ENCODE data around the gene POP5. TPM values are rescaled to one million over a fixed set of nuclear protein-coding genes. Genes with fewer than 3 reads are reported as not detected.
"Not testable (repeated sequence)": the region's sequence is repeated elsewhere in the genome, so short reads cannot be mapped to it uniquely, and the experiment has no call there.

Gene POP5
- total RNA-seq, 2 donors from 2014 or later, result 27.9 to 34.3 TPM

DNA sequence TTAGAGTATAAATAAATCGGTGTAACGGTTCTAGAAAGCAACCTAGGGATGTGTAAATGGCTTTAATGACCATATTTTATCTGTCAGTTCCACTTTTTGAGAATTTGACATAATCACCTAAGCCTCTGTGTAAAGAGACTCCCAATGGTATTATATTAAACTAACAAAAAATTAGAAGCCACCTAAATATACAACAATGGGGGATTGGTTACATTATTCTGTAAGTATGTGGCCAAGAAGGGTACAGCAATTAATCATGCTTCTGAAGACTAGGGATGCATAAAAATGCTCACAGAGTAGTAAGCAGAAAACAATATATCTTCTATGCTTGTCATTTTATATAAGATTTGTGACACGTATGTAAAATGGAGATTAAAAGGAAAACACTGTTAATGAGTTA is 36.5 kb downstream of the POP5 start:
- ATAC-seq (no peak), DNase-seq (no peak)
- intact Hi-C loops (cut with DNase I), result no loop called here

DNA sequence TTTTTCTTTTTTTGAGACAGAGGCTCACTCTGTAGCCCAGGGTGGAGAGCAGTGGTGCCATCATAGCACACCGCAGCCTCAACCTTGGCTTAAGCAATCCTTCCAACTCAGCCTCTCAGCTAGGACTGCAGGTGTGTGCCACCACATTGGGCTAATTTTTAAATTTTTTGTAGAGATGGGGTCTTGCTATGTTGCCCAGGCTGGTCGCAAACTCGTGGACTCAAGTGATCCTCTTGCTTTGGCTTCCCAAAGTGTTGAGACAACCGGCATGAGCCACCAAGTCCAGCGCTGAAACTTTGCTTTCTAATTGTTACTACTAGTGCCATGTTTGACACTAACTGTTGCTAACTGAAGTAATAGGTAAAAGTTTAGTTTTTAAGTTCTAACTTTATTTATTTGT is 39.0 kb downstream of the POP5 start:
- ATAC-seq, result no peak
- intact Hi-C loops (cut with DNase I), result no loop called here
- DNase-seq, result no peak

GRCh38 chr12:120540445-120540844 is 40.8 kb downstream of the POP5 start:
- ATAC-seq (peak; percentile 42 to 73), DNase-seq (no peak)
- intact Hi-C loops (cut with DNase I), result no loop called here

GRCh38 chr12:120539303-120539702 is 41.9 kb downstream of the POP5 start:
- DNase-seq (no peak), ATAC-seq (peak in 1 of 2 donors; percentile 36)
- intact Hi-C loops (cut with DNase I), result no loop called here

DNA sequence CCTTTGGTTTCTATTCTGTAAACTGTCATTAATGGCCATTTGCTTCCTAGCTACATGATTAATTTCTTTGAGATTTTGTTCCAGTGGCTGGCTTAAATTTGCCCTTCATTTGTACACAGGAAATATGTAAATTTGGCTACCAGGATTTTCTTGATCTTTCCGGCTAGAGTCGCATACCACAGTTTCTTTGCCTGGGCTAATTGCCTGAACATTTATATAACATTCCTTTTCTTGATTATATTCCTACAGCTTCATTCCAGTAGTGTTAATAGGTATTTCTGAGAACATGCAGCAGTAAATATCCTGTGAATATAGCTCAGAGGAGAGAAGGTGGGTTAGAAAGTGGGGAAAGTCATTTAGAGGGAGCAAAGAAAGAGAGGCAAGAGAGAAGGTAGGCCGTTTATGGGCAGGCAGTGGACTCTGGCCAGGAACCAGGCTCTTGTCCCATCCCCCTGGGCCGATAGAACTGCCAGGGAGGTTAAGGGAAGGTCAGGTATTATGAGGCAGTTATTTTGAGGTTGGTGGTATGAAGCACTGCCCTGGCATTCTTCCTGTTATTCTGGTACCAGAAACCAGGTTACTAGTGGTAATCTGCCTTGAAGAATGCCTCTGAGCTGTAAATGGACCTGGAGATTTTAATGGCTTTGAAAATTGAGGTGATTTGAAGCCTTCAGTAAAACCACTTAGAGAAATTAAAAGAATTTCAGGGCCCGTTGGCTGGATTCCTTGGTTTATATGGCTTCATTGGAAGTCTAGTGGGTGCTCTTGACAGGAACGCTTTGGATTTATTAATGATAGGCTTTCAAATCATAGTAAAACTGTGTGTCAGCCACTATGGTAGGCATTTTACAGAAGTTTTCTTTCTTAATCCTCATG is 42.7 kb downstream of the POP5 start:
- DNase-seq, result peak; percentile 74

DNA sequence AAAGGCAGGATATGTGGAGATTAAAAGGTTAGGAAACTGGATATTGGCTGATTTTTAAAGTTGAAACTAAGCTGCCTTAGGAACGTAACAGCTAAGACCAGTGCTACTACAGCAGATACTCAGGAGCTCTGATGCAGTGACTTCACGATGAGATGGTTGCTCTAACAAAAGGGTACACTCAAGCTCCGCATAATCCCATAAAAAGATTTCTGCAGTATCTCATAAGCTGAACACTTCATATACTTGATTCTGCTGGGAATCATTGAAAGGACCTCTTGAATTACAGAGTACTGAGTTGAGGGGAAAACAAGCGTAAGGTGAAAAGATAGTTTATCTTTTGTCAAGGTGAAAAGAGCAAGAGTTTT is 43.4 kb downstream of the POP5 start:
- no peak for DNase-seq
- intact Hi-C loops (cut with DNase I), result no loop called here
- no peak for ATAC-seq

More for the DNA sequence above, 42.7 kb downstream of the POP5 start:
- ATAC-seq, result peak; percentile 69 to 71
- intact Hi-C loops (cut with DNase I), result no loop called here

DNA sequence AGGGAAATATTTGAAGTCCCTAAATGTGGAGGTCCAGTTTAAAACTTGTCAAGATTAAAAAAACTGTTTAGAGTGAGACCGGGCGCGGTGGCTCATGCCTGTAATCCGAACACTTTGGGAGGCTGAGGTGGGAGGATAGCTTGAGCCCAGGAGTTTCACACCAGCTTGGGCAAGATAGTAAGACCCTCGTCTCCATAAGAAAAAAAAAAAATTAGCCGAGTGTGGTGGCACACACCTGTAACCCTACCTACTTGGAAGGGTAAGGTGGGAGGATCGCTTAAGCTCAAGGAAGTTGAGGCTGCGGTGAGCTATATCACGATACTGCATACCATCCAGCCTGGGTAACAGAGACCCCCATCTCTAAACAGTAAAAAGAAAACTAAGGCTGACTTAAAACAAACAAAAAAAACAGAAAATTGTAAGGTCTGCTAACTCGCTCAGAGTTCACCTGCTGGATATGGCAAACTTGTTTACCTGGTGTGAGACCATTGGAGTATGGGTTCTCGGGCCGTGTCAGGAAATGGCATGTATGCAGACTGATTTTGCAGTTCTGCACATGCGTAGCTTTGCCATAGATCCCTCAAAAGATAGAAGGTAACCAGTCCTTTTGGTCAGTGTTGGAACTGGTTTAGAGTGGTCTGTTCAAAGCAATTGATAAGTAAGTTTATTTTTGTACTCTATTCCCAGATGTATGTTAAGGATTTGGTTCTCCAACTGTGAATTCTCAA is 45.0 kb downstream of the POP5 start:
- DNase-seq (no peak), ATAC-seq (no peak)
- intact Hi-C loops (cut with DNase I), result no loop called here

DNA sequence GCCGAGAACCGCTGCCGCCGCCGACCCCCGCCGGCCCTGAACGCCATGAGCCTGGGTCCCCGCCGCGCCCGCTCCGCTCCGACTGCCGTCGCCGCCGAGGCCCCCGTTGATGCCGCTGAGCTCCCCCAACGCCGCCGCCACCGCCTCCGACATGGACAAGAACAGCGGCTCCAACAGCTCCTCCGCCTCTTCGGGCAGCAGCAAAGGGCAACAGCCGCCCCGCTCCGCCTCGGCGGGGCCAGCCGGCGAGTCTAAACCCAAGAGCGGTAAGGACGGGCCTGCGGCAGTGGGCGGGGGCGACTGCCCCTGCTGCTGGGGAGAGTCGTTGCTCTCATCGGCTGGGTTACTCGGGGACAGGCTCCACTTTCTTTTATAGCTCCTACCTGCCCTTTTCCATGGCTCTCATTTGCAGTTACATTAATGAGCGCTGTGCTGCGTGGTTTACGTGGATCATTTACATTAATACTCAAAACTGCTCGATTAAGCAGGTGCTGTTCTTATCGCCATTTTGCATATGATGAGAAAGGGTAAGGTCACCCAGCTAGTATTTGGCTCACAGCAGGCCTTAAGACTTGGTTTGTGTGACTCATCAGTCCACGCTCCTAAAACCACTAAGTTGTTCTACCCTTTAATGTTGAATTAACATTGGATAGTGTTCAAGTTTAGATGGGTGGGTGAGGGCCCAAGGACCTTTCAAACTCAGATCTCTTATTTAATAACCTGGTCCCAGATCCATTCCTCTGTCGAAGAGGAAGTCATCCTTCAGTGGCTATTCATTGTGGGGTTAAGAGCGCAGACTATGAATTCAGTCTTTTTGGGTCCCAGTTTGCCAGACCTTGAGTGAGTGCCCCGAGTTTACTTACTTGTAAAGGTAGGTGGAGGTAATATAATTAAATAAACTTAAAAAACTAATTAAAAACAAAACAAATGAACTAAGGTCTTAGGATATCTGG is 46.2 kb downstream of the POP5 start:
- intact Hi-C loops (cut with DNase I), result no loop called here
- ATAC-seq, result peak; percentile 55 to 61
- DNase-seq, result peak; percentile 49

DNA sequence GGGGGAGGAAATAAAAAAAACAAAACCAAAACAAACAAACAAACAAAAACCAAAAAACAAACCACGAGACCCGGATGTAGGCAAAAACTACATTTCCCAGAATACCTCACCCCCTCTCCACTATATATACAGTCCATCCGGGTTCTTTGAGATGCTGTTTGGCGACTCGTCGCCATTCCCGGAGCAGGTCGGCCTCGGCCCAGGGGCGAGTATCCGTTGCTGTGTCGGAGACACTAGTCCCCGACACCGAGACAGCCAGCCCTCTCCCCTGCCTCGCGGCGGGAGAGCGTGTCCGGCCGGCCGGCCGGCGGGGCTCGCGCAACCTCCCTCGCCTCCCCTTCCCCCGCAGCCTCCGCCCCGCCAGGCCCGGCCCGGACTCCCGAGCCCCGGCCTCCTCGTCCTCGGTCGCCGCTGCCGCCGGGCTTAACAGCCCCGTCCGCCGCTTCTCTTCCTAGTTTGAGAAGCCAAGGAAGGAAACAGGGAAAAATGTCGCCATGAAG is 46.9 kb downstream of the POP5 start, which contains the start of gene RNF10:
Gene RNF10 (plus strand): TSS at position 154 of the 500 bp plus-strand sequence. CDS start 456 bp downstream, outside the sequence.
- intact Hi-C loops (cut with DNase I), result no loop called here

DNA sequence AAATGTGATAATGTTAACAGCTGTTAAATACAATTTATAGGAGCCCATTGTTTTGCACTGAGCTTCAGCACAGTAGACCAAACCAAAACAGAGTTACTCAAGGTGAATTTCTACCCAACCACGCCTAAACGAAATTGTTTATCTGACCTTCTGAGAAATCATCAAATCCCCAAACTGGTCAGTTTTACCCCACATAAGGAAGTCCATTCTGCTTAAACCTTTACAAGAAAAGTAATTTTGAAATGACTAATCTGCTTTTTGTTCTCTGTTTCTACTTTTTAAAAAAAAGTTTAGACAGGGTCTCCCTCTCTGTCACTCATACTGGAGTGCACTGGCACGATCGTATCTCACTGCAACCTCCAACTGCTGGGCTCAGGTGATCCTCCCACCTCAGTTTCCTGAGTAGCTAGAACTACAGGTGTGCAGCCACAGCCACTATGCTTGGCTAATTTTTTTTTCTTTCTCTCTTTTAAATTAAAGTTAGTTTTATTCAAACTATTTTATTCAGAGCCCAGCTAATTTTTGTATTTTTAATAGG is 48.4 kb downstream of the POP5 start:
- intact Hi-C loops (cut with DNase I), result no loop called here
- ATAC-seq, result no peak

More for the DNA sequence above, 46.9 kb downstream of the POP5 start, which contains the start of gene RNF10:
- ATAC-seq (peak; percentile 84 to 85), DNase-seq (peak; percentile 73)

DNA sequence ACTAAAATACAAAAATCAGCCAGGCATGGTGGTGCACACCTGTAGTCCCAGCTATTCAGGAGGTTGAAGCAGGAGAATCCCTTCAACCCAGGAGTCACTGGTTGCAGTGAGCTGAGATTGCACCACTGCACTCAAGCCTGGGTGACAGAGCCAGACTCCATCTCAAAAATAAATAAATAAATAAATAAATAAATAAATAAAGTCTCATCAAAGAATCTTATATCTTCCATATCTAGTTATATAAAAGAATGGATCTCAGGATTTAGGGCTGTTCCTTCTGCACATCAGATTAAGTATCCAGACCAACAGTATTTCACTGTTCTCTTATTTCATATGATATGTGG is 50.8 kb downstream of the POP5 start:
- intact Hi-C loops (cut with DNase I); ATAC-seq; DNase-seq: not testable (repeated sequence)

More for the DNA sequence above, 48.4 kb downstream of the POP5 start:
- DNase-seq, result no peak

DNA sequence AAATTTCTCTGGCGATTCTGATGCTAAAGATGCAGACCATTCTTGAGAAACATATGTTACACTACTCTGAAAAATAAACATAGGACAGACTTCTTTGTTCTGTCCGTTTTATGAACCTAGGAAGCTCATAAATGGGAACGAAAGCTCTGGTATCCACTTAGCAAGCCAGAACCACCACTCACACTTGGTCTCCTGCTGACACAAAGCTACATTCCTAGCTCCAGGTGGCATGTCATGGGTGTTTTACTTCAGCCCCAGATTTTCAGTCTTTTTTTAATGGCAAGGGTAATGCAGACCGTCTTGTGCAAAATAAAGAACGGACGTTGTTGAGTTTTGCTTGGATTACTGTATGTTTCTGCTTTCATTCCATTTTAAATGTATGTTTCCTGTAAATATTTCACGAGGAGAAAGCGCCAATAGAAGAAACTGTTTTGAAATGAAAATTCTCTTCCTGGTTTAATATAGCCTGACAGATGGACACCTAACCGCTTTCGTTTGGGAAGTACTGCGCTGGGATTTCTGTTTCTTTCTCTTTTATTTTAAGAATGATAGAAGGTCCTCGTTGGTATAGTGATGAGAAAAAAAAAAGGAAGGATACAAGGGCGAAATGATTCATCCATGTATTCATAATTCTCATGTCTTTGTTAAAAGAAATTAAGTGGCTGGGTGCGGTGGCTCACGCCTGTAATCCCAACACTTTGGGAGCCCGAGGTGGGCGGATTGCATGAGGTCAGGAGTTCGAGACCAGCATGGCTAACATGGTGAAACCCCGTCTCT is 51.4 kb downstream of the POP5 start:
- DNase-seq (no peak), ATAC-seq (peak in 1 of 2 donors; percentile 13)
- intact Hi-C loops (cut with DNase I), result no loop called here

GRCh38 chr12:120528861-120529525 is 52.2 kb downstream of the POP5 start, which contains the start of gene COQ5:
Gene COQ5, minus strand, starts transcription at chr12:120529158. Its CDS starts 17 bp downstream, at chr12:120529141.
- ATAC-seq (peak; percentile 97), DNase-seq (peak; percentile 93)
- intact Hi-C loops (cut with DNase I), result no loop called here

Data from left cardiac atrium (tissue), 4 donors.